HG02623 (cell line): ENCODE data around the gene SLC6A19.

Source experiments
- ATAC-seq: cut with Tn5 transposase; IDR thresholded peaks from one replicate; pipeline ENCODE4 v1.9.1; 2021; ENCODE audit warnings: moderate library complexity; ENCODE audit not compliant: unreplicated experiment

SLC6A19 gene

GRCh38 chr5:1165864-1166263 lies 35.5 kb upstream of the SLC6A19 start:
- no peak for ATAC-seq

DNA sequence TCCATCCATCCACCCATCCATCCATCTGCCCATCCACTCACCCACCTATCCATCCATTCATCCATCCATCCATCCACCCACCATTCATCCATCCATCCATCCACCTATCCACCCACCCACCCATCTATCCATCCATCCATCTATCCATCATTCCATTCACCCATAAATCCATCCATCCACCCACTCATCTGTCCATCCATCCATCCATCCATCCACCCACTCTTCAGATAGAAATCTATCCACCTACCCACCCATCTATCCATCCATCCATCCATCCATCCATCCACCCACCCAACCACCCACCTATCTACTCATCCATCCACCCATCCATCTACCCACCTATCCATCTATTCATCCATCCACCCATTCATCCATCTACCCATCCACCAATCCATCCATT lies 35.0 kb upstream of the SLC6A19 start:
- ATAC-seq: no peak

DNA sequence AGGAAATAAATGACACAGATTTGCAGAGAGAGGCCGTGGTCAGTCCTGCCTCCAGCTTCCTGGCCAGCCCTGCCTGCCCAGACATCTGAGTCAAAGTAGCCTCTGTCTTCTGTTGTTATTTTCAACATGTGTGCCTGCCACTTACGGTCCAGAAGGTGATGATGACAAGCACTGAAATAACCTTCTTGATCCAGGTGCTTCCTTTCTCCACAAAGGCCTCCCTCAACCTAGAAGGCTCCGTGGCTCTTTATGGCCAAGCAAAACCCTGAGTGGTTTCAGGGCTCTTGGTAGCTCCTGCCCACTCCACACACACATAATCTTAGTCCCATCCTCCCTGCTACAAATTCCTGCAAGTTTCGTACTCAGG lies 34.1 kb upstream of the SLC6A19 start:
- ATAC-seq: no peak

GRCh38 chr5:1167728-1168709 lies 33.4 kb upstream of the SLC6A19 start:
- peak; percentile 49 for ATAC-seq

- no peak for ATAC-seq
These were observed 32.6 kb upstream of the SLC6A19 start for GRCh38 chr5:1168796-1169195.

DNA sequence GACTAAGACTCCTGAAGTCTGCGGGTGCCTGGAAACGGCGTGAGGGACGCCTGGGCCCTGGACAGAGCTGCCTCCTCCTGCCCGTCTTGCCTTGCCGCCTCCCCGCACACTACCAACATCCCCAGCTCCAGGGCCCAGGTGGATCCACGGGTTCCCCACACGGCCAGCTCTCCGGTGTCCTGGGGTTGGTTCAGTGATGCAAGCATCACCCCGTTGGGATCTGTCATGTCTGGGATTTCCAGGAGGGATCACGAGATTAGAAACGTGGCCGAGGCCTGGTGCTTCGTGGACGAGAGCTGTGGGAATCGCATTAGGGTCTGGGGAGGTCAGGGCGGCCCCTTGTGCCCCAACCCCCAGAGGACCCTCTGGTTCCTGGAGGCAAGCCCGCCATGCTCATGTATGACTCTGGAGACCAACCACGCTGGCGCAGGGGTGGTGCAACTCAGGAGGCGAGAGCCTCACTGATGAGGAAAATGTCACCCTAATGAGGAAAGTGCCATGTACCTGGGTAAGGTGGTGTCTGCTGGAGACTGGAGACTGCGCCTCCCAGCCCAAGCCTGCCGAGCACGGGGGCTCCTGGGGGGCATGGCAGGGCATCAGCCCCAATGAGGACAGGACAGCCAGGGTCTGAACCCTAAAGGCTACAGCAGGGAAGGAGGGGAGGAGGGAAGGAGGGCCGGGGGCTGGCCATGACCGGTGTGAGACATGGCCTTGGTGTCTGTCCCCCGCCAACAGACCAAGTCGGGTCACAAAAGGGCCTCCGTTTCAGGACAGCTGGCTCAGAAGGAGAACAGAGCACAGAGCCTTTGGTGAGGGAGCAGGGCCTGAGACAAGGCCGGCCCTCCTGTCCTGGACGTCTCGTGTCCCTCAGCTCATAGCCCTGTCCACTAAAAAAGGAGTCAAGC lies 31.9 kb upstream of the SLC6A19 start:
- ATAC-seq: no peak

- no peak for ATAC-seq
These were observed 30.0 kb upstream of the SLC6A19 start for GRCh38 chr5:1171340-1171941.

DNA sequence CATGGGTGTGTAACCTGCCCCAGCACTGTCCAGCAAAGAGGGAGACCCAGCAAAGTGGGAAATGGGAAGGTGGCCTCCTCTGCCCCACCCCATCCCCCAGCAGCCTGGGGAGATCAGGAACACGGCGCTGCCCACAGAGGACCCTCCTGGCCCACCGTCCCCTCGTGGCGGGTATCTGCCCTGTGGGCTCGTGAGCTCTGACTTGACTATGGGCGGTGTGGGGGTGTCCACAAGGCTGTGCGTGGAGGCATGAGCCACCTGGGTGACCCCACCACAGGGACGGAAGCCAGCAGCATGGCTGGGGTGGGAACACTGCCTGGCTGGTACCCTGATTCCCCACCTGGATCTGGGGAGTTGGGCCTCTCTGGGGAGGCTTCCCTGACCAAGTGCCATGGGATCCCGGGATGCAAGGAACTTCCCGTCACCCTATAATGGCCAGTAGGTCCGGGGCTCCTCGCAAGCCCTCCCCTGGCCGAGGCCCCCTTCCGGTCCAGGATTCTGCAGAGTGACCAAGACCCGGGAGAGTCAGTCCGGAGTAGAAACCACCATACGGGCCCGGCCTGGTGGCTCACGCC lies 29.3 kb upstream of the SLC6A19 start:
- ATAC-seq: no peak

DNA sequence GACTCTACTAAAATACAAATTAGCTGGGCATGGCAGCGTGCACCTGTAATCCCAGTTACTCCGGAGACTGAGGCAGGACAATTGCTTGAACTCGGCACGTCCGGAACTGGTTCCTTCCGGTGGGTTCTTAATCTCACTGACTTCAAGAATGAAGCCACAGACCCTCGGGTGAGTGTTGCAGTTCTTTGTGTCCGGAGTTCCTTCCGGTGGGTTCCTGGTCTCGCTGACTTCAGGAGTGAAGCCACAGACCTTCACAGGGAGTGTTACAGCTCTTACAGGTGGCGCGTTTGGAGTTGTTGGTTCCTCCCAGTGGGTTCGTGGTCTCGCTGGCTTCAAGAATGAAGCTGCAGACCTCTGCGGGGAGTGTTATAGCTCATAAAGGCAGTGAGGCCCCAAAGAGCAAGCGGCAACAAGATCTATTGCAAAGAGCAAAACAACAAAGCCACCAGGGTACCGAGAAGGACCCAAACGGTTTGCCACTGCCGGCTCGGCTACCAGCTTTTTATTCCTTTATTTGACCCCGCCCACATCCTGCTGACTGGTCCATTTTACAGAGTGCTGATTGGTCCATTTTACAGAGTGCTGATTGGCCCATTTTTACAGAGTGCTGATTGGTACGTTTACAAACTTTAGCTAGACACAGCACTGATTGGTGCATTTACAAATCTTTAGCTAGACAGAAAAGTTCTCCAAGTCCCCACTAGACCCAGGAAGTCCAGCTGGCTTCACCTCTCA lies 28.6 kb upstream of the SLC6A19 start:
- ATAC-seq: no peak

GRCh38 chr5:1173485-1174070 lies 27.8 kb upstream of the SLC6A19 start:
- no peak for ATAC-seq

DNA sequence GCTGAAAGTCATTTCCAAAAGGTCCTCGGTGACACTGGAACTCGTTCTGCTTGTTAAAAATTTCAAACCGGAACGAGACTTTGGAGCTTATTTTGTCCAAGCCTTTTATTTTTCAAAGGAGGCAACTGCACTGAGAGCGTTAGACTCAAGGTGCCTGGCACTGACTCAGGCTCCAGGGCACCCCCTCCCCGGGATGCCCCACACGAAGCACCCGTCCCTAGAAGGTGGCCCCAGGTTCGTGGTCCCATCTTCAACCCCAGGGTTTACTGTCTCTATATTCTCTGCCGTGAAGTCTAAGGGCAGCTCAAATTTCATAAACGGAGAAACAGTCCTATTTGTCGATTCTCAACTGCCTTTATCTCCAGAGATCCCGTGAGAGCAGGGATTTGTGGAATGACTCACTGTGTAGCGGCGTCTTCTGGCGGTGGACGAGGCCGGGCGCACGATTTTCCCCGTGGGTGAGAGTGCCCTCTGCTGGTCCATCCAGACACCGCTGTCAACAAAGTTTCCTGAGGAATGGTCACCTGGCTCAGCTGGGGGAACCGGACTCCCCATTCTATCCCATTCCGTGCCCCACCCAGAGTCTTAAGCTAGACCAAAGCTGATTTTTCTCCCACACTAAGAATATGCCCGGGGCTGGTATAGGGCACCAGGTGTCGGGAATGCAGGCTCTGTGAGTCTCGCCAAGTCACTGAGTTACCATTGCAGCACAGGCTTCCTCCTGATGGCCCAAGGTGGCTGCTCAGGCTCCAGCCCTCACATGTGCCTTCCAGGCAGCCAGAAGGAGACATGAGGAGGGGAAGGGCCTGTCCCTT lies 27.1 kb upstream of the SLC6A19 start:
- no peak for ATAC-seq

DNA sequence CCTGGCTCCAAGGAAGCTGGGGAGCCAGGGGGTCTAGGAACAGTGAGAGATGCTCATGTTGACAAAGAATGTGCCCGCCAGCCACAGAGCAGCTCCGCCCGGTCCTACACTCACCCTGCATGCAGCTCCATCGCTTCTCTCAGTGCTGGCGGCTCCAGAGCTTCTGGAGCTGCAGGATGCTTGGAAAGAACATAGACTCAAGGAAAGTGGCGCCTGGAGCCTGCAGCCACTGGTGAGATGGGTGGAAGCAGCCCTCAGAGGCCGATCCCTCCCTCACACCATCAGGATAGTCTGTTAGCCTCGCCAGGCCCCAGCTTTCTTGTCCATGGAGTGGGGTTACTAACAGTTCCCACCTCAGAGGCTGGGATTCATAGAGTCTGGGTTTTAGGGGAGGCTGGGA lies 26.4 kb upstream of the SLC6A19 start:
- ATAC-seq: no peak

- no peak for ATAC-seq
These were observed 25.5 kb upstream of the SLC6A19 start for GRCh38 chr5:1175801-1176472.

GRCh38 chr5:1176473-1177391 lies 24.7 kb upstream of the SLC6A19 start:
- no peak for ATAC-seq

DNA sequence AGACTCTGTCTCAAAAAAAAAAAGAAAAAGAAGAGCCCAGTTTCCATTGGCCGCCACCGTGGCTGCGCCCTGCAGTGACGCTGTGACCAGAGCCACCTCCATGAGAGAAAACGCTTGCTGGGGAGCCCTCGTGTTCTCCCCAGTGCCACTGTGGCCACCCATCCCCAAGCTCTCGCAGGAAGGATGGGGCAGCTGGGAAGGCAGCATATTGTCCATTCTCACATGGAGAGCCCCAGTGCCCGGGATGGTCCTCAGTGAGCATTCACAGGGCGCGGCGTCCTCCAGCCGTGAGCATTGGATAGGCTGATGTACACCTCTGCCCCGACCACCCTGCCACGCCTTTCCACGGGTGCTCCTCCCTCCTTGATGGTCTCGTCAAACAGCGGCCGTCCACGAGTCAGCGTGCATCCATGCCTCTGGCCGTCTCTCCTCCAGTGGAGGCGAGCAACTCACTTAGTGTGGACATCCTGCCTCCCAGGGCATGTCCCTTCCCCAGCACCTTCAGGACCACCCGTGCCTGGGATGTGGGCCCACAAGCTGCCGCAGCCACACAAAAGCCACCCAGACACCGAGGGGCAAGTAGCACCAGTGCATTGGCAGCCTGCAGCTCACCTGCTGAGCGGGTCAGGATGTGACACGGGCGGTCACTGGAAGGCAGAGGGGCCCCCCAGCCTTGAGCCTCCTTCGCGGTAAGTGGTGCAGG lies 23.4 kb upstream of the SLC6A19 start:
- no peak for ATAC-seq

DNA sequence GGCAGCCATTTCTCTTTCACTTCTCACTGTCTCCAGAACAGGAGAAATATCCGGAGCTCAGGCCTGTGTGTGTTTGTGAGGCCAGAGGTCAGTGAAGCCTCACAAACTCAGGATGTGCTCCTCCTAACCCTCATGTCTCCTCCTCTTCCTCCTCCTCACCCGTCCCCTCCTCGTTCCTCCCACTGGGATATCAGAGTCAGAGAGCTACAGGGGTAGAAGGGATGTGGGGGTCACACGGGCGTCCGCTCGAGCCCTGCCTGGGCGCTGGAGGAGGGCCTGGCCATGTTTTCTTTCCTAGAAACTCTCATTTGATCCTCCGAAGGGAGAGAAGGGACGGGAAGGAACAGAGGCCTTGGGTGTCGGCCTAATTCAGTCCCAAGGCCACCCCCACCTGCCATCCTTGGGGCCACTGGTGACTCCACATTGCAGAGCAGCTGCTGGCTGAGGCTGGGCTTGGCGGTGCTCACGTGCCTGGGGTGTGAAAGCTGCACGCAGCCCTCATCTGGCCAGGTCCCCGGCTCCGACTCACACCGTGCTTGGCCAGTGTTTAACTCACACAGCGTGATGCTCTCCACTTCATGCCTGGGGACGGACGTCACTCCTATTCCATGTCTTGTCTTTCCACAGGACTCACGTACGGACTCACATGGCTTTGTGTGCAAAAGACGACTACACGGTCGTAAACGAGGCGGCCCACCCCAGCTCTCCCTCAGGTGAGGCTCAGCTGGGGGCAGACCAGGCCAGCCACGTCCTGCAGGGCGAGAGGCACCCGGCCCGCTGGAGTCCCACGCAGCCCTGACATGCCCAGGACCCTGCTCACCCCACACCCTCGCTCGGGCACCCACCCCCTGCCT lies 22.6 kb upstream of the SLC6A19 start:
- ATAC-seq: no peak
